ENCODE data around the gene MILR1.
A peak's percentile ranks its signal among the peaks of the same experiment; 100 is the strongest.

MILR1 gene

GRCh38 chr17:64508683-64509082 is 59.8 kb downstream of the MILR1 start:
- Histone ChIP-seq H3K27ac (no peak overlapping the region), H3K4me3 (peak overlapping the region; percentile 3)
- DNase-seq (ENCODE audit: low spot score) = no peak
- no peak for TF ChIP-seq CTCF (IDR thresholded peaks at IDR 0.05)

- Histone ChIP-seq H3K4me3 (peak overlapping the region; percentile 3), H3K27ac (no peak overlapping the region)
- TF ChIP-seq CTCF (IDR thresholded peaks at IDR 0.05) = no peak
- no peak for DNase-seq (ENCODE audit: low spot score)
Measured at GRCh38 chr17:64509179-64509578, 60.3 kb downstream of the MILR1 start.

- no peak for TF ChIP-seq CTCF (IDR thresholded peaks at IDR 0.05)
- DNase-seq (ENCODE audit: low spot score) = no peak
Measured at GRCh38 chr17:64515419-64515818, 66.5 kb downstream of the MILR1 start.

GRCh38 chr17:64515829-64516228 is 66.9 kb downstream of the MILR1 start:
- no peak for TF ChIP-seq CTCF (IDR thresholded peaks at IDR 0.05)
- no peak overlapping the region for H3K27ac ChIP-seq
- DNase-seq (ENCODE audit: low spot score) = no peak
- no peak overlapping the region for H3K4me3 ChIP-seq

More at GRCh38 chr17:64515419-64515818, 66.5 kb downstream of the MILR1 start:
- H3K27ac ChIP-seq = no peak overlapping the region
- H3K4me3 ChIP-seq = no peak overlapping the region
